ENCODE results near the gene DCHS1.

DNA sequence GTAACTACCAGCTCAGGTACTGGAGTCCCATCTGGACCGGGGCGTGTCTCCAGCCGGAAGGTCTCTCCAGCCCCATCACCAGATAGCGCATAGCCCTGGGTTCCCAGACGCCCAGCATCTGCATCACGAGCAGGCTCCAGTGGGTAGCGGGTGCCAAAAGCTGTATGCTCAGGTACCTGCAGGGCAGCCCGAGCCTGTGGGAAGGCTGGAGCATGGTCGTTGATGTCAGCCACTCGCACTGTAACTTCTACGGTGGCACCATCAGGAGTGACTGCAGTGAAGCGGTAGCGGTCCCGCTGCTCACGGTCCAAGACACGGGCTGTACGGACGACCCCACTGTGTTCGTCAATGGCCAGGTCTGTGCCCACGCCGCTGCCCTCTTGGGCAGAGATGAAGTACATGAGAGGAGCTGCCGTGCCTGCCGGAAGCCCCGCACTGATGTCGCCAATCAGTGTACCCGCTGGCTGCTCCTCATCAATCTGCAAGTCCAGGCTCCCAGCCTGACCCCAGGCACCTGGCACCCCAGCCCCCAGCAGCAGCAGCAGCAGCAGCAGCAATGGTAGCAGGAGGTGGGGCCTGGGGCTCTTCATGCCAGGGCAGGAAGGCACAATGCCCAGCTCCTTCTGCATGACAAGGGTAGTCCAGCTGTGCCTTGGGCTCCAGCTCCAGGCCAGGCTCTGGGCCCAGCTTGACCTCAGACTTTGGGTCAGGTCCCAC, 14.5 kb downstream of the DCHS1 start:
- TF ChIP-seq SREBF2 (CRISPR knock-in tag; IDR thresholded peaks at IDR 0.05): no peak
- no peak for TF ChIP-seq POLR2A (conservative IDR thresholded peaks at IDR 0.05)
- TF ChIP-seq CTCF (IDR thresholded peaks at IDR 0.05 in 2 of 3, conservative IDR thresholded peaks at IDR 0.05 in 1 of 3; ENCODE audit: insufficient read depth in 2 of 3, low read depth in 1 of 3, low read length in 3 of 3): no peak
- no peak for TF ChIP-seq ZFP36 (IDR thresholded peaks at IDR 0.05; ENCODE audit: low read depth, low read length, partially characterized antibody)
- no peak for TF ChIP-seq SMARCE1 (IDR thresholded peaks at IDR 0.05)
- no peak for TF ChIP-seq TBP (optimal IDR thresholded peaks at IDR 0.05; ENCODE audit: low read depth, low read length)
- TF ChIP-seq, protein P1, sequence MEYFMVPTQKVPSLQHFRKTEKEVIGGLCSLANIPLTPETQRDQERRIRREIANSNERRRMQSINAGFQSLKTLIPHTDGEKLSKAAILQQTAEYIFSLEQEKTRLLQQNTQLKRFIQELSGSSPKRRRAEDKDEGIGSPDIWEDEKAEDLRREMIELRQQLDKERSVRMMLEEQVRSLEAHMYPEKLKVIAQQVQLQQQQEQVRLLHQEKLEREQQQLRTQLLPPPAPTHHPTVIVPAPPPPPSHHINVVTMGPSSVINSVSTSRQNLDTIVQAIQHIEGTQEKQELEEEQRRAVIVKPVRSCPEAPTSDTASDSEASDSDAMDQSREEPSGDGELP (CRISPR knock-in tag; IDR thresholded peaks at IDR 0.05; ENCODE audit: borderline replicate concordance): no peak
- no peak for TF ChIP-seq AFF1 (IDR thresholded peaks at IDR 0.05; ENCODE audit: low read depth in 1 of 2, partially characterized antibody in 2 of 2)
- no peak for TF ChIP-seq ZNF121 (CRISPR knock-in tag; conservative IDR thresholded peaks at IDR 0.05)
- TF ChIP-seq YY1 (IDR thresholded peaks at IDR 0.05; ENCODE audit: borderline replicate concordance in 1 of 3, control insufficient read depth in 1 of 3, extremely low read depth in 1 of 3, insufficient read depth in 3 of 3, insufficient read length in 1 of 3, insufficient replicate concordance in 2 of 3, low read depth in 1 of 3, low read length in 2 of 3): no peak
- TF ChIP-seq ZFX (CRISPR knock-in tag; IDR thresholded peaks at IDR 0.05): no peak

Data from K562 (cell line).